Measurements from ENCODE around the gene STX10. TPM values are rescaled to one million over a fixed set of nuclear protein-coding genes. Genes with fewer than 3 reads are reported as not detected.

Gene STX10
- total RNA-seq, 1 experiment from 2014 or later, result 63.3 TPM

- H3K4me3 ChIP-seq (ENCODE audit: low read depth, low read length, poor library complexity, severe bottlenecking), result no peak overlapping the region
- peaks cover 49% of the 10 kb centered on the region for H3K36me3 ChIP-seq (ENCODE audit: insufficient read depth, low read length, poor library complexity, severe bottlenecking)
- intact Hi-C loops (cut with micrococcal nuclease; ENCODE audit: unreplicated experiment), result no loop called here
- no TSS peak for BruUV-seq (replicated peaks)
- H3K9me3 ChIP-seq (ENCODE audit: low read depth, low read length, poor library complexity, severe bottlenecking), result no peaks in the 10 kb centered on the region
- no peak for DNase-seq (ENCODE audit: low spot score)
- H3K27me3 ChIP-seq (replicated peaks; ENCODE audit: insufficient read depth, low read depth, low read length, poor library complexity), result no peaks in the 10 kb centered on the region
- H3K4me1 ChIP-seq (ENCODE audit: insufficient read depth, low read length, poor library complexity, severe bottlenecking), result no peaks in the 10 kb centered on the region
- ChIA-PET POLR2A (ENCODE audit: low non-redundant PET) (interaction anchor here (0.6 kb wide), 1 partner anchor 236 kb away, joined by 3 read pairs; no protein-coding TSS in a partner anchor), CTCF (interaction anchor here (0.5 kb wide), 1 partner anchor 12 kb away, joined by 4 read pairs; no protein-coding TSS in a partner anchor)
- no peak overlapping the region for H3K27ac ChIP-seq (ENCODE audit: low read depth, low read length, poor library complexity, severe bottlenecking)
- no peak for TF ChIP-seq EZH2 (IDR thresholded peaks at IDR 0.05; ENCODE audit: borderline replicate concordance, low read depth, low read length, poor library complexity, severe bottlenecking)
- TF ChIP-seq, protein P1, sequence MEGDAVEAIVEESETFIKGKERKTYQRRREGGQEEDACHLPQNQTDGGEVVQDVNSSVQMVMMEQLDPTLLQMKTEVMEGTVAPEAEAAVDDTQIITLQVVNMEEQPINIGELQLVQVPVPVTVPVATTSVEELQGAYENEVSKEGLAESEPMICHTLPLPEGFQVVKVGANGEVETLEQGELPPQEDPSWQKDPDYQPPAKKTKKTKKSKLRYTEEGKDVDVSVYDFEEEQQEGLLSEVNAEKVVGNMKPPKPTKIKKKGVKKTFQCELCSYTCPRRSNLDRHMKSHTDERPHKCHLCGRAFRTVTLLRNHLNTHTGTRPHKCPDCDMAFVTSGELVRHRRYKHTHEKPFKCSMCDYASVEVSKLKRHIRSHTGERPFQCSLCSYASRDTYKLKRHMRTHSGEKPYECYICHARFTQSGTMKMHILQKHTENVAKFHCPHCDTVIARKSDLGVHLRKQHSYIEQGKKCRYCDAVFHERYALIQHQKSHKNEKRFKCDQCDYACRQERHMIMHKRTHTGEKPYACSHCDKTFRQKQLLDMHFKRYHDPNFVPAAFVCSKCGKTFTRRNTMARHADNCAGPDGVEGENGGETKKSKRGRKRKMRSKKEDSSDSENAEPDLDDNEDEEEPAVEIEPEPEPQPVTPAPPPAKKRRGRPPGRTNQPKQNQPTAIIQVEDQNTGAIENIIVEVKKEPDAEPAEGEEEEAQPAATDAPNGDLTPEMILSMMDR (conservative IDR thresholded peaks at IDR 0.05; ENCODE audit: low read depth, low read length), result no peak
These were observed 15.5 kb downstream of the STX10 start for GRCh38 chr19:13134626-13135025.

DNA sequence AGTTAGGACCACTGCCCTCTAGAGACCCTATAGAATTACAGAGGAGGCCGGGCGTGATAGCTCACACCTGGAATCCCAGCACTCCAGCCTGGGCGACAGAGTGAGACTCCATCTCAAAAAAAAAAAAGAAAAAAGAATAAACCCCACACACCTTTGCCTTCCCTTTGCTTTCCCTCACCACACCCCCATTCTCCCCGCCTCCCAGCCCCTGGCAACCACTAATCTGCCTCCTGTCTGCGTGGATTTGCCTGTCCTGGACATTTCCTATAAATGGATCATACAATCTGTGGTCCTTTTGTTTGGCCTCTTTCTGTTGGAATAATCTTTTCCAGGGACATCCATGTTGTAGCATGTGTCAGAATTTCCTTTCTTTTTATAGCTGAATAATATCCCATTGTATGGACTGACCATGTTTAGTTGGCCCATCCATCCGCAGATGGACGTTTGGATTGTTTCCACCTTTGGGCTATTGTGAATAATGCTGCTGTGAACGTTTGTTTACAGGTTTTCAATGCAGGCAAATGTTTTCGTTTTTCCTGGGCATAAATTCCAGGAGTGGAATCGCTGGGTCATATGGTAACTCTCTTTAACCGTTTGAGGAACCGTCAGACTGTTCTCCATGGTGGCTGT, 16.8 kb downstream of the STX10 start:
- BruUV-seq (replicated peaks), result no TSS peak
- TF ChIP-seq, protein P1 (conservative IDR thresholded peaks at IDR 0.05; ENCODE audit: low read depth, low read length), result no peak
- TF ChIP-seq EZH2 (IDR thresholded peaks at IDR 0.05; ENCODE audit: borderline replicate concordance, low read depth, low read length, poor library complexity, severe bottlenecking), result no peak
- DNase-seq (ENCODE audit: low spot score), result no peak
- no peak overlapping the region for H3K27ac ChIP-seq (ENCODE audit: low read depth, low read length, poor library complexity, severe bottlenecking)
- CTCF ChIA-PET, result no interaction called here
- H3K4me1 ChIP-seq (ENCODE audit: insufficient read depth, low read length, poor library complexity, severe bottlenecking), result no peaks in the 10 kb centered on the region
- POLR2A ChIA-PET (ENCODE audit: low non-redundant PET), result no interaction called here
- H3K36me3 ChIP-seq (ENCODE audit: insufficient read depth, low read length, poor library complexity, severe bottlenecking), result peaks cover 44% of the 10 kb centered on the region
- H3K27me3 ChIP-seq (replicated peaks; ENCODE audit: insufficient read depth, low read depth, low read length, poor library complexity), result no peaks in the 10 kb centered on the region
- no peak overlapping the region for H3K4me3 ChIP-seq (ENCODE audit: low read depth, low read length, poor library complexity, severe bottlenecking)
- intact Hi-C loops (cut with micrococcal nuclease; ENCODE audit: unreplicated experiment), result no loop called here
- no peaks in the 10 kb centered on the region for H3K9me3 ChIP-seq (ENCODE audit: low read depth, low read length, poor library complexity, severe bottlenecking)

GRCh38 chr19:13132471-13133180, 17.5 kb downstream of the STX10 start:
- Histone ChIP-seq H3K27me3 (replicated peaks; ENCODE audit: insufficient read depth, low read depth, low read length, poor library complexity) (no peaks in the 10 kb centered on the region), H3K27ac (ENCODE audit: low read depth, low read length, poor library complexity, severe bottlenecking) (no peak overlapping the region), H3K4me1 (ENCODE audit: insufficient read depth, low read length, poor library complexity, severe bottlenecking) (no peaks in the 10 kb centered on the region), H3K9me3 (ENCODE audit: low read depth, low read length, poor library complexity, severe bottlenecking) (no peaks in the 10 kb centered on the region), H3K4me3 (ENCODE audit: low read depth, low read length, poor library complexity, severe bottlenecking) (no peak overlapping the region), H3K36me3 (ENCODE audit: insufficient read depth, low read length, poor library complexity, severe bottlenecking) (peaks cover 36% of the 10 kb centered on the region)
- TF ChIP-seq, protein P1 (conservative IDR thresholded peaks at IDR 0.05; ENCODE audit: low read depth, low read length), result no peak
- TF ChIP-seq EZH2 (IDR thresholded peaks at IDR 0.05; ENCODE audit: borderline replicate concordance, low read depth, low read length, poor library complexity, severe bottlenecking), result no peak
- no TSS peak for BruUV-seq (replicated peaks)
- no peak for DNase-seq (ENCODE audit: low spot score)
- intact Hi-C loops (cut with micrococcal nuclease; ENCODE audit: unreplicated experiment), result no loop called here
- POLR2A ChIA-PET (ENCODE audit: low non-redundant PET), result interaction anchor here (0.6 kb wide), 1 partner anchor 13 kb away, joined by 7 read pairs; no protein-coding TSS in a partner anchor
- CTCF ChIA-PET, result no interaction called here

Data from A673 (cell line).